Left colon (tissue), 2 donors: Measurements from ENCODE around the gene EXOSC5. TPM values are rescaled to one million over a fixed set of nuclear protein-coding genes. Genes with fewer than 3 reads are reported as not detected.
"Not testable (repeated sequence)": the region's sequence is repeated elsewhere in the genome, so short reads cannot be mapped to it uniquely, and the experiment has no call there.

Source experiments
- ATAC-seq: fragments of 200-7000 bp; cut with Tn5 transposase; one replicate; pipeline ENCODE4 v1.9.1; 2020; ENCODE audit warnings: mild to moderate bottlenecking, moderate library complexity
- DNase-seq, 2 donors: peaks; one replicate each; pipeline ENCODE4 v3.0.0-alpha.2; 2020
- intact Hi-C, 2 donors: fragments of 100-400 bp; cut with DNase I in 1 of 2; cut with micrococcal nuclease in 1 of 2; formaldehyde crosslinking; loops; one replicate each; pipeline versions ENCODE4 v1.11.2 to v1.14.0; 2022; cut with DNase I, micrococcal nuclease
- total RNA-seq, 2 donors: library from RNA; stranded (reverse); fragmentation: NEBNext Ultra II Directional; extraction: Animal tissue kit (Norgen Biotek cat#: 25700); gene quantifications; one replicate each; pipeline ENCODE4 v1.2.1, GENCODE V29; 2021
- donor health status: DM: no; HTN: no; CAD: no.
- donor health status: DM: yes; HTN: yes; CAD: no.

Gene EXOSC5
- total RNA-seq, 2 donors from 2014 or later, result 11.8 to 12.7 TPM

GRCh38 chr19:41381536-41381935 lies 15.6 kb downstream of the EXOSC5 start:
- ATAC-seq, DNase-seq, intact Hi-C loops: not testable (repeated sequence)

GRCh38 chr19:41377977-41378709 lies 19.0 kb downstream of the EXOSC5 start:
- intact Hi-C loops, result no loop called here
- DNase-seq (no peak), ATAC-seq (no peak)

GRCh38 chr19:41376998-41377365 lies 20.2 kb downstream of the EXOSC5 start:
- DNase-seq (no peak), ATAC-seq (peak; percentile 18)
- intact Hi-C loops, result no loop called here

GRCh38 chr19:41376241-41376997 lies 20.7 kb downstream of the EXOSC5 start, which contains the start of gene TMEM91:
Gene TMEM91, plus strand, starts transcription at chr19:41376533. Its CDS starts 1,777 bp downstream, at chr19:41378310.
- intact Hi-C loops, result no loop called here
- peak; percentile 36 to 51 for DNase-seq
- ATAC-seq, result peak; percentile 58

- ATAC-seq (peak; percentile 61), DNase-seq (peak; percentile 76 to 78)
- intact Hi-C loops, result no loop called here
Observed at GRCh38 chr19:41373993-41374392, 23.2 kb downstream of the EXOSC5 start.

GRCh38 chr19:41372501-41372900 lies 24.7 kb downstream of the EXOSC5 start:
- ATAC-seq (no peak), DNase-seq (no peak)
- intact Hi-C loops, result no loop called here

- ATAC-seq (no peak), DNase-seq (no peak)
- intact Hi-C loops, result no loop called here
Observed at GRCh38 chr19:41371541-41371940, 25.6 kb downstream of the EXOSC5 start.

- DNase-seq, intact Hi-C loops, ATAC-seq: not testable (repeated sequence)
Observed at GRCh38 chr19:41371119-41371518, 26.0 kb downstream of the EXOSC5 start.

- ATAC-seq, result no peak
- intact Hi-C loops, result no loop called here
Observed at GRCh38 chr19:41369769-41370168, 27.4 kb downstream of the EXOSC5 start.

GRCh38 chr19:41367848-41368301 lies 29.3 kb downstream of the EXOSC5 start:
- no peak for ATAC-seq
- no peak for DNase-seq
- intact Hi-C loops, result no loop called here

More at GRCh38 chr19:41369769-41370168, 27.4 kb downstream of the EXOSC5 start:
- no peak for DNase-seq

GRCh38 chr19:41366089-41366488 lies 31.1 kb downstream of the EXOSC5 start:
- DNase-seq (no peak), ATAC-seq (no peak)
- intact Hi-C loops, result no loop called here

- DNase-seq (no peak), ATAC-seq (no peak)
- intact Hi-C loops, result no loop called here
Observed at GRCh38 chr19:41364524-41365391, 32.4 kb downstream of the EXOSC5 start.

GRCh38 chr19:41363753-41364523 lies 33.2 kb downstream of the EXOSC5 start, which contains the start of gene B9D2:
Gene B9D2, minus strand, starts transcription at chr19:41364149. Its CDS starts 630 bp downstream, at chr19:41363519.
- intact Hi-C loops, result no loop called here
- ATAC-seq, result peak; percentile 89
- peak; percentile 99 for DNase-seq

GRCh38 chr19:41363371-41363752 lies 33.8 kb downstream of the EXOSC5 start:
- no peak for ATAC-seq
- DNase-seq, result peak in 1 of 2 donors; percentile 30
- intact Hi-C loops, result no loop called here

GRCh38 chr19:41362143-41362847 lies 34.9 kb downstream of the EXOSC5 start:
- intact Hi-C loops, result no loop called here
- peak; percentile 62 for ATAC-seq
- DNase-seq, result no peak

GRCh38 chr19:41359741-41360140 lies 37.4 kb downstream of the EXOSC5 start:
- intact Hi-C loops, result no loop called here
- DNase-seq, result no peak
- no peak for ATAC-seq

GRCh38 chr19:41357746-41358145 lies 39.4 kb downstream of the EXOSC5 start:
- intact Hi-C loops, result no loop called here
- ATAC-seq, result no peak
- no peak for DNase-seq
